Neural cell (in vitro differentiated cells): ENCODE measurements around the gene IL9. TPM values are rescaled to one million over a fixed set of nuclear protein-coding genes. Genes with fewer than 3 reads are reported as not detected.

Source experiments
- H2AFZ ChIP-seq: fragments of 200-600, 300-800 bp; sonication (generic), shearing (Covaris generic); 2 replicates; pipeline ENCODE4 v1.6.0; 2014; ENCODE audit warnings: low read depth, mild to moderate bottlenecking, antibody characterized with exemption, low read length, moderate library complexity
- H3F3A ChIP-seq: fragments of 200-600 bp; shearing (Covaris generic); 2 replicates; pipeline ENCODE4 v1.6.1; 2016; ENCODE audit warnings: mild to moderate bottlenecking, moderate library complexity, mixed read lengths, antibody characterized with exemption, low read length; ENCODE audit not compliant: insufficient read depth, poor library complexity, severe bottlenecking
- H3K27ac ChIP-seq: fragments of 200-600, 300-800 bp; sonication (generic), shearing (Covaris generic); 2 replicates; pipeline ENCODE4 v1.5.1; 2014; ENCODE audit warnings: mild to moderate bottlenecking, low read length, moderate library complexity
- H3K27me3 ChIP-seq: fragments of 300-800, 200-600 bp; sonication (generic), shearing (Covaris generic); 2 replicates; pipeline ENCODE4 v1.6.0; 2014; ENCODE audit warnings: mild to moderate bottlenecking, low read depth, low read length, moderate library complexity; ENCODE audit not compliant: insufficient read depth
- H3K36me3 ChIP-seq: fragments of 300-800, 200-600 bp; sonication (generic), shearing (Covaris generic); 2 replicates; pipeline ENCODE4 v1.5.1; 2014; ENCODE audit warnings: mild to moderate bottlenecking, antibody characterized with exemption, low read length, moderate library complexity; ENCODE audit not compliant: insufficient read depth
- H3K4me2 ChIP-seq: fragments of 300-800, 200-600 bp; sonication (generic), shearing (Covaris generic); 2 replicates; pipeline ENCODE4 v1.6.0; 2014; ENCODE audit warnings: mild to moderate bottlenecking, low read length
- H3K4me3 ChIP-seq: fragments of 300-800, 200-600 bp; sonication (generic), shearing (Covaris generic); 2 replicates; pipeline ENCODE4 v1.5.1; 2014; ENCODE audit warnings: mild to moderate bottlenecking, low read length, moderate library complexity
- H3K79me2 ChIP-seq: fragments of 200-600 bp; shearing (Covaris generic); replicated peaks from 2 replicates; pipeline ENCODE4 v1.6.0; 2014; ENCODE audit warnings: mild to moderate bottlenecking, low read length, moderate library complexity; ENCODE audit not compliant: insufficient read depth
- H3K9ac ChIP-seq: fragments of 300-800, 200-600 bp; sonication (generic), shearing (Covaris generic); 2 replicates; pipeline ENCODE4 v1.6.1; 2016; ENCODE audit warnings: mild to moderate bottlenecking, low read length, mixed read lengths
- H3K9me2 ChIP-seq: fragments of 200-600 bp; shearing (Covaris generic); 2 replicates; pipeline ENCODE4 v1.6.1; 2016; ENCODE audit warnings: mild to moderate bottlenecking, low read length, mixed read lengths; ENCODE audit not compliant: insufficient read depth
- H3K9me3 ChIP-seq: fragments of 200-600, 300-800 bp; sonication (generic), shearing (Covaris generic); 2 replicates; pipeline ENCODE4 v1.6.1; 2016; ENCODE audit warnings: mild to moderate bottlenecking, mixed run types, low read length, moderate library complexity, mixed read lengths
- H4K20me1 ChIP-seq: fragments of 200-600 bp; shearing (Covaris generic); 2 replicates; pipeline ENCODE4 v1.6.1; 2016; ENCODE audit warnings: mild to moderate bottlenecking, mixed run types; ENCODE audit not compliant: insufficient read depth
- CTCF ChIP-seq: fragments of 450-650 bp; IDR thresholded peaks from 2 replicates; pipeline ENCODE4 v1.5.1; 2014; ENCODE audit warnings: antibody characterized with exemption, mild to moderate bottlenecking, moderate library complexity; ENCODE audit not compliant: poor library complexity, severe bottlenecking
- EP300 ChIP-seq: fragments of 450-650 bp; conservative IDR thresholded peaks from 2 replicates; pipeline ENCODE4 v1.6.1; 2014; ENCODE audit warnings: antibody characterized with exemption, mild to moderate bottlenecking, moderate library complexity; ENCODE audit not compliant: poor library complexity, severe bottlenecking
- EZH2 ChIP-seq: fragments of 200-600, 300-800 bp; shearing (Covaris generic), sonication (generic); IDR thresholded peaks from 2 replicates; pipeline ENCODE4 v1.6.1; 2014; ENCODE audit warnings: antibody characterized with exemption, low read length, borderline replicate concordance, mild to moderate bottlenecking; ENCODE audit not compliant: insufficient read depth, poor library complexity, severe bottlenecking
- MXI1 ChIP-seq: fragments of 450-650 bp; conservative IDR thresholded peaks from 2 replicates; pipeline ENCODE4 v1.6.1; 2014; ENCODE audit warnings: antibody characterized with exemption, mild to moderate bottlenecking; ENCODE audit not compliant: poor library complexity, severe bottlenecking
- POLR2AphosphoS5 ChIP-seq: IDR thresholded peaks from 2 replicates; pipeline ENCODE4 v1.6.1; 2012
- RAD21 ChIP-seq: fragments of 450-650 bp; conservative IDR thresholded peaks from 2 replicates; pipeline ENCODE4 v1.6.1; 2014; ENCODE audit warnings: antibody characterized with exemption, mild to moderate bottlenecking, moderate library complexity
- SMC3 ChIP-seq: fragments of 450-650 bp; conservative IDR thresholded peaks from 2 replicates; pipeline ENCODE4 v1.6.1; 2014; ENCODE audit warnings: antibody characterized with exemption, mild to moderate bottlenecking, moderate library complexity; ENCODE audit not compliant: poor library complexity
- TAF1 ChIP-seq: IDR thresholded peaks from 2 replicates; pipeline ENCODE4 v1.6.1; 2012; ENCODE audit warnings: low read depth
- polyA plus RNA-seq: library from polyadenylated mRNA; depleted of rRNA; stranded (reverse); fragments of >200 nt; gene quantifications from 2 replicates; pipeline ENCODE4 v1.2.3, GENCODE V29; 2014
- TF ChIP-seq, protein P1 (sequence below): IDR thresholded peaks from 2 replicates; pipeline ENCODE4 v1.6.1; 2012; ENCODE audit warnings: borderline replicate concordance

IL9 gene
- polyA plus RNA-seq, 1 donor from 2014 or later: not detected

GRCh38 chr5:135880801-135881200 lies 14.8 kb downstream of the IL9 start:
- Histone ChIP-seq H3K9me2 (no peaks in the 10 kb centered on the region), H3K9me3 (no peaks in the 10 kb centered on the region), H3K27ac (no peak overlapping the region), H3K79me2 (no peaks in the 10 kb centered on the region), H3K4me3 (no peak overlapping the region), H3K36me3 (no peaks in the 10 kb centered on the region), H3K9ac (no peak overlapping the region), H3K4me2 (no peak overlapping the region), H2AFZ (no peak overlapping the region), H3K27me3 (no peaks in the 10 kb centered on the region), H3F3A (no peaks in the 10 kb centered on the region), H4K20me1 (no peaks in the 10 kb centered on the region)
- TF ChIP-seq SMC3: no peak
- no peak for TF ChIP-seq RAD21
- TF ChIP-seq POLR2AphosphoS5: no peak
- no peak for TF ChIP-seq EP300
- TF ChIP-seq TAF1: no peak
- TF ChIP-seq, protein P1, sequence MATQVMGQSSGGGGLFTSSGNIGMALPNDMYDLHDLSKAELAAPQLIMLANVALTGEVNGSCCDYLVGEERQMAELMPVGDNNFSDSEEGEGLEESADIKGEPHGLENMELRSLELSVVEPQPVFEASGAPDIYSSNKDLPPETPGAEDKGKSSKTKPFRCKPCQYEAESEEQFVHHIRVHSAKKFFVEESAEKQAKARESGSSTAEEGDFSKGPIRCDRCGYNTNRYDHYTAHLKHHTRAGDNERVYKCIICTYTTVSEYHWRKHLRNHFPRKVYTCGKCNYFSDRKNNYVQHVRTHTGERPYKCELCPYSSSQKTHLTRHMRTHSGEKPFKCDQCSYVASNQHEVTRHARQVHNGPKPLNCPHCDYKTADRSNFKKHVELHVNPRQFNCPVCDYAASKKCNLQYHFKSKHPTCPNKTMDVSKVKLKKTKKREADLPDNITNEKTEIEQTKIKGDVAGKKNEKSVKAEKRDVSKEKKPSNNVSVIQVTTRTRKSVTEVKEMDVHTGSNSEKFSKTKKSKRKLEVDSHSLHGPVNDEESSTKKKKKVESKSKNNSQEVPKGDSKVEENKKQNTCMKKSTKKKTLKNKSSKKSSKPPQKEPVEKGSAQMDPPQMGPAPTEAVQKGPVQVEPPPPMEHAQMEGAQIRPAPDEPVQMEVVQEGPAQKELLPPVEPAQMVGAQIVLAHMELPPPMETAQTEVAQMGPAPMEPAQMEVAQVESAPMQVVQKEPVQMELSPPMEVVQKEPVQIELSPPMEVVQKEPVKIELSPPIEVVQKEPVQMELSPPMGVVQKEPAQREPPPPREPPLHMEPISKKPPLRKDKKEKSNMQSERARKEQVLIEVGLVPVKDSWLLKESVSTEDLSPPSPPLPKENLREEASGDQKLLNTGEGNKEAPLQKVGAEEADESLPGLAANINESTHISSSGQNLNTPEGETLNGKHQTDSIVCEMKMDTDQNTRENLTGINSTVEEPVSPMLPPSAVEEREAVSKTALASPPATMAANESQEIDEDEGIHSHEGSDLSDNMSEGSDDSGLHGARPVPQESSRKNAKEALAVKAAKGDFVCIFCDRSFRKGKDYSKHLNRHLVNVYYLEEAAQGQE: no peak
- no peak for TF ChIP-seq EZH2
- no peak for TF ChIP-seq MXI1
- no peak for TF ChIP-seq CTCF

DNA sequence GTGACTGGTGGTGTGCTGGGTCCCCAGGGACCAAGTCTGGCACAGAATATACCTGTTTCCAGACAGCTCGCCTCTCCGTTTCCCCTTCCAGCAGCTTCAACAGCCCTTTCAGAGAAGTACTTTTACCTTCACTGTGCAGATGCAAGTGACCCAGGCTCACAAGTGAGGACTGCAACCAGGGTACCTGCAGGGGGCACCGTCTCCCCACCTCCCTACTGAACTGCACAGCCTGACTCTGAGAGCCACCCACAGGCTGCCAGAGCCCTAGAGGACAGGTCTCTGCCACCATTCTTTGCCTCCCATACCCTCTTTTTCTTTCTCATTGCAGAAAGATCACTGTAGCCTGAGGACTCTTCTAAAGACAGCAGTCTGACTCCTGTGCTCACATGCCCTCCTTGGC lies 15.4 kb downstream of the IL9 start:
- H3K9me3 ChIP-seq: no peaks in the 10 kb centered on the region
- H3K36me3 ChIP-seq: no peaks in the 10 kb centered on the region
- no peaks in the 10 kb centered on the region for H4K20me1 ChIP-seq
- TF ChIP-seq TAF1: no peak
- TF ChIP-seq POLR2AphosphoS5: no peak
- TF ChIP-seq EZH2: no peak
- no peak for TF ChIP-seq MXI1
- TF ChIP-seq, protein P1: no peak
- TF ChIP-seq RAD21: no peak
- no peak overlapping the region for H3K4me2 ChIP-seq
- H3K27me3 ChIP-seq: no peaks in the 10 kb centered on the region
- H3F3A ChIP-seq: no peaks in the 10 kb centered on the region
- no peak overlapping the region for H2AFZ ChIP-seq
- no peaks in the 10 kb centered on the region for H3K9me2 ChIP-seq
- H3K79me2 ChIP-seq: no peaks in the 10 kb centered on the region
- no peak overlapping the region for H3K4me3 ChIP-seq
- H3K27ac ChIP-seq: no peak overlapping the region
- no peak overlapping the region for H3K9ac ChIP-seq
